Stimulated activated CD4-positive, alpha-beta T cell treated with anti-CD3 and anti-CD28 coated beads, Interleukin-2, amount 100 ng/mL, for 24 hours (primary cell): Measurements from ENCODE around the gene CREB5.

Source experiments
- DNase-seq, 2 donors: peaks; one replicate each; pipeline ENCODE4 v3.0.0-alpha.2; 2020

CREB5 gene

DNA sequence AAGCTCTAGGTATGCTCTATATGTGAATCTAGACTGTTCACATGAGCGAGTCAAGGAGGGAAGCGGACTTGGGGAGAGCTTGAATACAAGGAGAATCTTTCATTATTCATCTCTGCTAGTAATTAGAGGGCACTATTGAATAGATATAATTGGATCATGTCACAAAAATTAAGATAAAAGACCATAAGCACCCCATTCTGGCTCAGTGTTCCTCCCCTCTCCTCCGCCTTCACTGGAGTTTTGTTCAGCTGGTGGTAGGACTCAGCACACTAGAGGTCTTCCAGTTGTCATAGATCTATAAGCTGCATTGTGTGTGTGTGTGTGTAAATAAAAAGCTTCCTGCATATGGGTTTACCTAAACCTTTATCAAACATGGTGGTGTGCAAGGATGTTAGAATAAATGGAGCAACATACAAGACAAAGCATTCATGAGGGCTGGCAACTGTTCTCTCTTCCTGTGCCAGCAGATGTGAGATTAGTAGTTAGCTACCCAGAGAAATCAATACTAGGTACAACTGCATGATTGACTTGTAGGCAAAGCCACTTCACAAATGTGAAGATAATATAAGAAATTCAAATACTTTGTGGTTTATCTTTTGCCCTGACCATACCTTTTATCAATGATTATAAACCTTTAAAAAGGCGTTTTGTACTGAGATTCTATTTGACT is 142.6 kb downstream of the CREB5 start:
- no peak for DNase-seq

- DNase-seq: no peak
Observed at GRCh38 chr7:28556025-28556424, 143.7 kb downstream of the CREB5 start.

GRCh38 chr7:28556671-28557070 is 144.4 kb downstream of the CREB5 start:
- DNase-seq: no peak

- DNase-seq: no peak
Observed at GRCh38 chr7:28558236-28558635, 145.9 kb downstream of the CREB5 start.

- DNase-seq: no peak
Observed at GRCh38 chr7:28560767-28561166, 148.4 kb downstream of the CREB5 start.

GRCh38 chr7:28564033-28564432 is 151.7 kb downstream of the CREB5 start:
- no peak for DNase-seq

DNA sequence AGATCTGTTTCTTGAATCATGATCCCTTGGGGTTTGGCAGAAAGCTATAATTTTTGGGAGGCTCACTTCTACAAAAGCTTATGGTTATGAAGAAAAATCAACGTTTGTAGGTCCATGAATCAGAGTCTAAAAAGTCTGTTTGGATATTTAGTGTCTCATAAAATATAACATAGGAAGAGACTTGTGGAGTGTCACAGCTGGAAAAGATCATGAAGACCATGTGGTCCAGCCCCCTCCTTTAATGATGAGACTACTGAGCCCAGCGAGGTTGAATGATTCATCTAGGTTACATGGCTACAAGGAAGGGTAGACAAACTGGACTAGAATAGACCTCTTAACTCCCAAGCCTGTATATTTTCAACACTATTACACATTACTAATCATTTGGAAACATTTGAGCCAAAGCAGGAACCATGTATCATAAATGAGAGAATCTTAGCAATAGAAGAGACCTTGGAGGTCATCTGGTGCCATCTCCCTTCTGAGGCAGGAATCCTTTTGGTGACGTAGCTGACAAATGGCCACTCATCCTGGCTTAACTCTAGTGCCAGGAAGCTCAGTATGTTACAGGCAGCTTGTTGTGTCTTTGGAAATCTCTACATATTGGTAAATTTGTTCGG is 152.5 kb downstream of the CREB5 start:
- no peak for DNase-seq

GRCh38 chr7:28565980-28566379 is 153.7 kb downstream of the CREB5 start:
- no peak for DNase-seq

DNA sequence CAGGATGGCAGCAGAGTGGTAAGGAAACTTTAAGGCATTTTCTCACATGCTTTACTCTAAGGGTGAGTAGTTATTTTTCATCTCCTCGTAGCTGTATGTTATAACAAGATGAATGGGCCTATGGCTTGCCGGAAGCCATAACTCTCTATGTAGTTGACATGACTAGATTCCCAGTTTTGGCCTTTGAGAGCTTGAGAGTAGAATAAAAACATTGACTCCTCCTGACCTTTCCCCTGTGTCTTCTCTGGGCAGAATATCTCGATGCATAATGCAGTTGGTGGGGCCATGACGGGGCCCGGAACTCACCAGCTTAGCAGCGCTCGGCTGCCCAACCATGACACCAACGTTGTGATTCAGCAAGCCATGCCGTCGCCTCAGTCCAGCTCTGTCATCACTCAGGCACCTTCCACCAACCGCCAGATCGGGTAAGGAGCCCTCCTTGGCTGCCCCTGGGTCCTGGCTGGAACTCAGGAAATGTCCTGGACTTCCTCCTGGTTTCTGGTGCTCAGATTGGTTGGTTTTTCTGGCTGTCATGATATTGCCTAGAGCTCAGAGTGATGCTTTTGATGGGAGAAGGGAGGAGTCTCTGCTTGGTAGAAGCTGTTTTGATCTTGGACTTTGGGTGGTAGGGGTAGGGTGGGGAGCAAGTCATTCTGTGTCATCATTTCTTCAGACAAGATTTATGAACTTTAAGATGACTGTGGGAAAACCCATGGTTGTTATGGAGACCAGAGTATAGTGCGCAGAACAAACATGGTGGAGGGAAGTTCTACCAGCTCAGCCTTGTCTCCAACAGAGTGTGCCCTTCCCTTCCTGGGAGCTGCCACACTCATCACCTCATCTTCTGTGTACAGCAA is 158.0 kb downstream of the CREB5 start:
- DNase-seq: no peak

DNA sequence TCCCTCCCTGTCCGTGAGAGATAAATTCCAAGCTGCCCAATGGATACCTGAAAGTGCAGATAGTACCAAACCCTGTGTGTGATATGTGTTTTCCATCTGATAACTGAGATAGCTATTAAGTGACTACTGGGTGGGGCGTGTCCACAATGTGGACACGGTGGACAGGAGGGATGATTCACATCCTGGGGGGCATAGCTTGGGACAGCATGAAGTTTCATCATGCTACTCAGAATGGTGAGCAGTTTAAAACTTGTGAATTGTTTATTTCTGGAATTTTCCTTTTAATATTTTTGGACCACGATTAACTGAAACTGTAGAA is 158.6 kb downstream of the CREB5 start:
- DNase-seq: no peak

GRCh38 chr7:28571405-28571804 is 159.1 kb downstream of the CREB5 start:
- no peak for DNase-seq

GRCh38 chr7:28572321-28573058 is 160.2 kb downstream of the CREB5 start:
- DNase-seq: no peak

DNA sequence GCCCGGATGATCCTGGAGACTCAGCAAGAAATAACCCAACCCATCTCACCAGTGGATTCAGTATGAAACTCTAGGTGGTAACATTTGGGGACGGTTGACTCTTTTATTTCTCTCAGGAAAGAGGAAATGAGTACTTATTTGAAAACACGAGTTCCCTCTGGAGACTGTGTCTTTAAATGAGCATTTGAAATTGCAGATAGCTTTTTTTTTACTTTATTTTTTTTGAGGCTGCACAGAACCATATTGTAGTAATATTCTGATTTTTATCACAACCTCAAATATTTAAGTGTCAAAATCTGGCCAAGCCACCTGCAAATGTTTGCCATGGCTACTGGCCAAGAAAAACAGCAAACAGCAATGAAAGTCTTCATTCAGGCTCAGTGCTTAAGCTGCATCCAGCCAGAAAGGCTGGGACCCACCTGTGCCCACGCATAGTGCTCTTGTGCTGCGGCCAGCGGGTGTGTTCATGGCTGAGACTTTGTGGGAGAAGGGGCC is 160.8 kb downstream of the CREB5 start:
- no peak for DNase-seq

DNA sequence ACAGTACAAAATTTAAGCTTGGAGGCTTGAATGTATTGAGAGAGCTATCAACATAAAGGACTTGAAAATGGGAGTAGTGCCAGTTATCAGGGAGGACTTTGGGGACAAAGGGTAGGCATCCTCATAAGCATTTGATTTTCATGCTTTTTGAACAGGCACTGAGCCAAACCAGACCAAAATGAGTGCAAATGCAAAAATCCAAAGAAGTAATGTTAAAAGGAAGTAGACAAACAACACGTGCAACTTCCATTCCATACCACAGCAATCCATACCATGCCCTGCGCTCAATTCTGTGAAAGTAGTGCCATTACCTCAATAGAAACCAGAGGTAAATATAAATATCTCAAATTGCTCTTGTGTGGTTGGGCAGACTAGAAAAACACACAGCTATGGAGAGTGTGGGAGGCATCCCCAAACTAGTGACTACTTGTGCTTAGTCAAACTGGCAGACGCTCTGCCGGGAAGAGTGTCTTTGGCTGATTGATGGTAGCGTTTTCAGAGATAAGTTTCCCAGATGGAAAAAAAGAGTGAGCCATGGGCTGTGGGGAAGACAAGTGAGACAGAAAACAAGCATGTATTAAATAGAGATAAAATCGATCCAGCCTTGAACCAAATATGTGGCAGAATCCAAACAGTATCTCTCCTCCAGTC is 161.5 kb downstream of the CREB5 start:
- no peak for DNase-seq

DNA sequence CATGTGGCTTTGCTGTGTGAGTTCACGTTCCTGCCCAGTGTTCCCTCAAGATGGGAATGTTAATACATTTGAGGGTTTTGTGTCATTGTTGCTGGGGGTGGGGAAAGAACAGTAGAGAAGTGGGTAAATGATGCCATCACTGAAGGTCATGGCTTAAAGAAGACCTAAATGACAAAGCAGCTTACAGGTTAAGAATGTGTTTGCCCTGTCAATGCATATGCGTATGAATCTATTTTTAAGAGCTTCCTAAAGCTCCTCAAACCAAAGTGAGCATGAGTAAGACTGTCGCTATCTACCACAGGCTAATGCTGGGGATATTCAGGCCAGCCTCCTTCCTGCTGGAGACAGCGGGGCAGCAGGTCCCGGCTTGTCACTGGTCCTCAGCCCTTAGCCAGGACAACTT is 162.9 kb downstream of the CREB5 start:
- DNase-seq: no peak

GRCh38 chr7:28576656-28577055 is 164.3 kb downstream of the CREB5 start:
- DNase-seq: no peak

GRCh38 chr7:28579571-28579970 is 167.3 kb downstream of the CREB5 start:
- no peak for DNase-seq

- DNase-seq: no peak
Observed at GRCh38 chr7:28580665-28581064, 168.3 kb downstream of the CREB5 start.

DNA sequence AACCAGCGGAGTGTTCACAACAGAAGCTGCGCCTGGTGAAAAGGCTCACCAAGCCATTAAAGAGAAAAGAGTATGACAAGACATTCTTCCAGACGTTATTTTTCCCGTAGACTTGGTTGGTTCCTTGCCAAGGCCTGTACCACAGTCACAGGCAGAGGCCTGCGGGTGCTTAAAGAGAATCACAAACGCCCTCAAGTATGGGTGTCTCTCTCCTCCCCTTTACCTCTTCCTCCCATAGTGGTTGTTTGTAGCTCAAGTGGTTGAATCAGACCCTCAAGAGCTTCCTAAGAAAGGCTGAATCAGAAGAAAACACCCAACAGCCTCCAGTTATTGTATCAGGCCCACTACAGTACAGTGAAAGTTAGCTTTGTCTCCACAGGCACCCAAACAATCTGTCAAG is 169.0 kb downstream of the CREB5 start:
- no peak for DNase-seq

DNA sequence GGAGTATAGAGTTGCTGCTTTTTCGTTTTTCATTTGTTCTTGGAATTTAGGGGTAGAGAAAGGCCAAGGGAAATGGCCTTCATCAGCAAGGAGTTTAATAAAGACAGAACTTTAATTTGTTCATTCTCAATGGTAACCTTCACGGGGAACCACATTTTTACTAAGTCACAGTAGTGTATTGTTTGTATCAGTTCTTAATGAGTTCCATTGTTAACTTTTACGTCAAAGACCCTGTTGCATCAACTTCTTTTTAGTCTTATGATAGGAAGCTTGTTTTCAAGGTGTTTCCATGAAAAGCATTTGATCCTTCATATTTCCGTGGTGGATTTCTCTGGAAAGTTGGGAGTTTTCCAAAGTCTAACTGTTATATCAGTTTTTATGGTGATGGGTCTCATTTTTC is 169.9 kb downstream of the CREB5 start:
- DNase-seq: no peak

DNA sequence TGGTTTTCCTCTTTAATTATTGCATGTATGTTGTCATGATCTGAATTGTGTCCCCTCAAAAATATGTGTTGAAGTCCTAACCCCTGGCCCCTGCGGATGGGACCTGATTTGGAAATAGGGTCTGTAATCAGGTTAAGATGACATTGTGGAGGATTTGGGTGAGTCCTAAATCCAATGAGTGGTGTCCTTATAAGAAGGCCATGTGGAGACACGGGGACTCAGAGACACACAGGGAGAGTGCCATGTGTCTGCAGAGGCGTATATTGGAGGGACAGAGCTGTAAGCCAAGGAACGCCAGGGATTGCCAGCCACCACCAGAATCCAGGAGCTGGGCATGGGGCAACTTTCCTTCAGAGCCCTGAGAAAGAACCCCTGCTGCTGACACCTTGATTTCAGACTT is 171.9 kb downstream of the CREB5 start:
- no peak for DNase-seq

- DNase-seq: no peak
Observed at GRCh38 chr7:28586736-28587135, 174.4 kb downstream of the CREB5 start.

GRCh38 chr7:28587211-28587610 is 174.9 kb downstream of the CREB5 start:
- DNase-seq: no peak
